Measurements from ENCODE around the gene TOMM5.
A peak's percentile ranks its signal among the peaks of the same experiment; 100 is the strongest.
"Not testable (repeated sequence)": the region's sequence is repeated elsewhere in the genome, so short reads cannot be mapped to it uniquely, and the experiment has no call there.

The TOMM5 gene

DNA sequence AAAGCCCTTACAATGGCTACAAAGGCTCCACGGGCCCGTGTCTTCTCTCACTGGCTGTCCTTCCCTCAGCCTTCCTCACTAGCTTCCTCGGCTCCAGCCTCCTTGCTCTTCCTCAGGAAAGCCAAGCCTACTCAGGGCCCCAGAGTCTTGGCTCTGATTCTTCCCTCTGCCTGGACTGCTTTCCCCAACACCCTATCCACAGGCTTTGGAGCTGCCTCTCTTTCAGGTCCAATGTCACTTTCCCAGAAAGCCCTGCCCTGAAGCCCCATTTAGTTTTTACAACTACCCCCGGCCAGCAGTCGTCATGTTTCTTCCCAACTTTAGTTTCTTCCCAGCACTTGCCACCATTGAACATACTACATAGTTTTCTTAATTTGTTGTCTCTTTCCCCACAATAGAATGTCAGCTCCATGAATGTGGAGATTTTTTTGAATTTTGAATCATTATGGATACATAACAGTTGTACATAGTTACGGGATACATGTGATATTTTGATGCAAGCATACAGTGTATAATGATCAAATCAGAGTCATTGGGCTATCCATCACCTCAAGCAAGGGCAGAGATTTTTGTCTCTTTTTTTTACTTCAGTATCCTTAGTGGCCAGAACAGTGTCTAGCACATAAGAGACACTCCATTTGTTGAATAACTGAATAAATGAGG lies 17.5 kb upstream of the TOMM5 start:
- DNase-seq, result no peak

DNA sequence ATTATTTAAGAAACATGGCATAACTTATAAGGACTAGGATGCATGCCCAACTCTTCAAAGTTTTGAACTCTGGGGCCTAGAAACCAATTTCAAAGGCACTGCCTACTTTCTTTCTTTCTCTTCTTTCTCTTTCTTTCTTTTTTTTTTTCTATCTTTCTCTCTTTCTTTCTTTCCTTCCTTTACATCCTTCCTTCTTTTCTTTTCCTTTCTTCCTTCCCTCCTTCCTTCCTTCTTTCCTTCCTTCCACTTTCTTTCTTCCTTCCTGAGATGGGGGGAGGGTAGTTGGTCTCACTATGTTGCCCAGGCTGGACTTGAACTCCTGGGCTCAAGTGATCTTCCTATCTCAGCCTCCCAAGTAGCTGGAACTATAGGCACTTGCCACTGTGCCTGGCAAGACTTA lies 15.9 kb upstream of the TOMM5 start:
- DNase-seq, result no peak

DNA sequence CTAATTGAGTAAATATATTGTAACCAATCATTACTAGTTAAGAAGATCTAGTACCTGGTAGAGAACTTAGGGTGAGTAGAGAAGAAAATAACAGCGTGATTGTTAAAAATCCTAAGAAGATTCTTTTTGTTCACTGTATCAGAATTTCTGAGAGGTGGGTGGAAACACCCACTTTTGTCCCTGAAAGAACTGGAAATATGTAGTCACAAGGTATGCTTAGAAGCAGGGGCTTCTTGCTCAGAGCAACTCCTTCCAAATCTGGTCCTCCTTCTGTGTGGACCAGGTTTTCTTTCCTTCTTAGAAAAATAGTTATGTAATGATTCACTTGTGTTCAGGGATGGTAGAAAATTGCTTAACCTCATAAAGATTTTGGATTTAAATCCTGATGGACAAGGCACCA lies 11.9 kb upstream of the TOMM5 start:
- no peak for DNase-seq

DNA sequence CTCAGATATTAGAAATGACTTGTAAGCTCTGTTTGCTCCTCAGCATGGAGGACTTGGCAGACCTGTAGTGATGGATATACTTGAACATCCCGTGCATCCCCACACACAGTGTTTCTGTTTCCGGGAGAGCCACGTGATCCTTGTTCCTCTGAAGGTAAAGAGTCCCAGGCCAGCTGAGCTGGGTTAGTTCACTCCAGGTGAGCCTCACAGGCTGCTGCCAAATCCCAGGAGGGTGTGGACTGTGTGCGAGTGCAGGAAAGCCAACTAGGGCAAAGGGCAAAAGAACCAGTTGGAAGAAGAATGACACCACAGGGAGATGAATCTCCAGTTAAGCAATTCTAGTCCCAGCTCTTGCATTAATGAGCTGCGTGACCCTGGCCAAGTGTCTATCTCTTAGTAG lies 10.4 kb upstream of the TOMM5 start:
- no peak for DNase-seq

DNA sequence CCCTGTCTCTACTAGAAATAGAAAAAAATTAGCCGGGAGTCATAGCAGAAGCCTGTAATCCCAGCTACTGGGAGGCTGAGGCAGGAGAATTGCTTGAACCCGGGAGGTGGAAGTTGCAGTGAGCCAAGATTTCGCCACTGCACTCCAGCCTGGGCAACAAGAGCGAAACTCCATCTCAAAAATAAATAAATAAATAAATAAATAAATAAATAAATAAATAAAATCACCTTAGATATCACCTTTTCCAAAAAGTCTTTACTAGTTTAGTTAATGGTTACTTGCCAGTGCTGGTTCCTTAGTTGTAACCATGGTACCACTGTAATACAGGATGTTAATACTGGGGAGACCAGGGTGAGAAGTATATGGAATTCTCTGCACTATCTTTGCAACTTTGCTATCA lies 9.7 kb upstream of the TOMM5 start:
- not testable (repeated sequence) for DNase-seq

DNA sequence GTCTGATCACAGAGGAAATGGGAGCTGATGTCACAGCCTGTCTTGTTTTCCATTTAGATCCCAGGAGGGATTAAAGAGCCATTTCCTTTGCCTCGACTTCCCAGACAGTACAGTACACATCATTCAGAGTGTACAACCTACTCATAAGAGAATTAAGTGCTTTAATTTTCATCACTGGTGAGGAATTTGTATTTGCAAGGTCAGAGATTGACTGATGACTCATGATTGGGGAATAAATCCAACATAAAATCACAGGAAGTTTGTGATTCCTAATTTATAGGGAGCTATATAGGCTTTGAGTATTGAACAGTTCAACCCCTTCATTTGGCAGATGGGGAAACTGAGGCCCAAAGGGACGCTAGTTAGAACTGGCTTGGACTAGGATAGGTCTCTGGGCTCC lies 4.1 kb upstream of the TOMM5 start:
- no peak for DNase-seq

DNA sequence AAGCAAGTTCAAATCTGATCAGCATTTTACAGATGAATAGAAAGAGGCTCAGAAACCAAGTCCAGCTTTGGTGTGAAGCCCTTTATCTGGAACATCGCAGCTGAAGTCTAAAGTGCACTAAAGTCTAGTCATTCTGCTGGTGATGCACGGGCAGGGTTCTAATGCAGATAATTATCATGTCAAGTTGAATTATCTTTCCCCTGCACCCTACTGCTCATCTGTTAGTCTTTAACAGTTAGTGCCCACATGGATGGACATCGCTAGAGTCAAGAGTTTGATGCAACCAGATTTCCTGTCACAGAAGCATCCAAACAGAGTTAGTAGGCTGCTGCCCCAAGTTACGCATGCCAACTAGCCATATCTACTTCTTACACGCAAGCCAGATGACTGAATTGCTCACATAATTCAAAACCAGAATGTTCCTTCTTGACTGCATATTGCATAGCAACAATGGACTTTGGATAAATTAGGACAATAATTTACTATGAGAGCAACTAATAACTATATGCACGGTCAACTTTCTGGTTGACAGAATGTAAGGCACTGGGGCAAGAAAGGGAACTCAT lies 1.6 kb upstream of the TOMM5 start:
- no peak for DNase-seq

- no peak for DNase-seq
Observed at GRCh38 chr9:37587521-37587920, 4.9 kb downstream of the TOMM5 start.

- no peak for DNase-seq
Observed at GRCh38 chr9:37583522-37584121, 8.8 kb downstream of the TOMM5 start.

DNA sequence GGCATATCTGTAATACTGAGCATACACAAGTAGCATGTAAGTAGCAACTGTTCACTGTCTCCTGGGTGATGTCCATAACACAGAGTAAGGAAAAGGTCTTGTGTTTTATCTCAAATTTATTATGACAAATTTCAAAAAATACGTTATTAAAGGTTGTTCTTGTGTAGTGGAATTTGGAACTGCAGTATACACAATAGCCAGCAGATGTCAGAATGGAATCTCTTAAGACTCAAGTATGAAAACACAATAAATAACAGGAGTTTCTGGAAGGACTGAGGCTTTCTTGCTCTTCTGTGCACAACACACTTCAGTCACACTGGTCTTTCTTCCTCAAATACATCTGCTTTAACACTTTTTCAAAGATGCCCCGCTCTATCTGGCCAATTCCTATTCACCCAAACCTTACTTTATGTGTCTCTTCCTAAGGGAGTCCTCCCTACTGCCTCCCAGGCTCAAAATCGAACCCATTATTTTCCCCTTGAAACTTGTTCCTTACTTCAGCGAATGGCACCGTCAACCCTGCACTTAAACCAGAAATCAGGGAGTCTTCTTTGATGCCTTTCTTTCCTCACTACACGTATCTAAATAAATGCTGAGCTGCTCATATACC lies 9.7 kb downstream of the TOMM5 start:
- peak; percentile 44 for DNase-seq

DNA sequence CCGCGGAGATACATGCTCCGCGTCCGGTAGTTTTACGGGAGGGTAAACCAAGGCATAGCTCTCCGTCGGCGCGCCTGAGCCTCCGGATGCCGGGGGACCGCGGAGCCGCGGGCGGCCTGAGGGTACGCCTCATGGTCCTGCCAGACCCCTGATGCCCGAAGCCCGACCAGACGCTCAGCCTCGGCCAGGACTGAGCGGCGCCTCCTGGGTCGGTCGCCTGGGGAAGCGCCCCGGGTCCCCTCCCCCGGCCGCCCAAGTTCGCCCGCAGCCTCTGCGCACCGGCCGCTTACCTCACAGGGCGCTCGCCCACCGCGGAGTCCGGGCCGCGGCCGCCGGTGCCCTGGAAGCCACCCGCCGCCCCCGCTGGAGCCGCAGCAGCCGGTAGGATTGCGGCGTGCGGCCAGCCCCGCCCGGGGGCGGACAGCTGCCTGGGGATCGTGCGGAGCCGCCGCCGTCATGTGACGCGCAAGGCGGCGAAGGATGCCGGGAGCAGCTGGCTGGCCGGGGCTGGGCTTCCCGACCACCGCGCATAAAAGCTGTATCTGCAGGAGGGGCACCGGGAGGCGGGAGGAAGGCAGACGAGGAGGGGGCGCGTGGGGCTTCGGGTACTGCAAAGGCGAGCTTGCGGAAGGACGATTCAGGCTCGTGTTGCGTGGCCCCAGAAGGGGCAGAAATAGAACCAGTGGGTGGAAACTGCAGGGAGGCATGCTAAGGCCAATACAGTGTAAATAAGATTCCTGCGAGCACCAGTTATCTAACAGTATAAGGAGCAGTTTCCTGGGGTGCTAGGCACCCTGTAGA lies 16.3 kb downstream of the TOMM5 start, which contains the start of gene FBXO10:
FBXO10 (minus strand) TSS at position 460 of the 801 bp plus-strand sequence. CDS start 34,612 bp downstream, outside the sequence.
- DNase-seq, result peak; percentile 10

DNA sequence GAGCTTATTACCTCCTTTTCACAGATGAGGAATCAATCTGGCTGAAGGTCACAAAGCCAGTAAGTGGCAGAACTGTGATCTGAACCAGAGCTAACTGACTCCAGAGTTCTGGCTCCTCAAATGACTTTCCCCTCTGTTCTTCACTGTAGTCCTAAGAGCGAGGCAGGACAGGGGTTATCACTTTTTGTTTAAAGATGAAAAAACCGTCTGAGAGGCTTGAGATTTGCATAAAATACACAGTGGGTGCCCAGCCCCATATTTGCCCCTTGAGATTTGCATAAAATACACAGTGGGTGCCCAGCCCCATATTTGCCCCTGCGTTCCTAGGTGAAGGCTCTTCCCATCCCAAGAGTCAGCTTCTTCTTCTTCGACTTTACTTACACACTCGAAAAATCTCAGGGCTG lies 16.9 kb downstream of the TOMM5 start:
- DNase-seq, result no peak

DNA sequence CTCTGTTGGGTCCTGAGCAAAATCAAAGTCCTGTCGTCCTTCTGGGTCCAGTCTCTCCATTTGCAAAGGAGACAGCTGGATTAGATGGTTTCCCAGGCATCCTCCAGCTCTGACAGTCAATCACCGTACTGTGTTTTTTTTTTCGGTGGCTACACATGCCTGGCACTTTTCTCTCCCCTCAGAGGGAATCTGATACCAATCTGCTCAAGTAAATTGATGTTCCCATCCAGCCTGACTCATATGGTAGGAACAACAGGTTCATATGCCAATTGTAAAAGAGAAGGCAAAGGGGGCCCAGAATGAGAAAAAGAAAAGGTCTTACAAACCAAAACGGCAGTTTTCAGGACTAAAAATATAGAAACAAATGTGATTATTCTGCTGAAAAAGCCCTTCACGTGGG lies 17.4 kb downstream of the TOMM5 start:
- no peak for DNase-seq

- no peak for DNase-seq
Observed at GRCh38 chr9:37574241-37574721, 18.1 kb downstream of the TOMM5 start.

- no peak for DNase-seq
Observed at GRCh38 chr9:37571282-37571681, 21.1 kb downstream of the TOMM5 start.

- no peak for DNase-seq
Observed at GRCh38 chr9:37566716-37567115, 25.7 kb downstream of the TOMM5 start.

DNA sequence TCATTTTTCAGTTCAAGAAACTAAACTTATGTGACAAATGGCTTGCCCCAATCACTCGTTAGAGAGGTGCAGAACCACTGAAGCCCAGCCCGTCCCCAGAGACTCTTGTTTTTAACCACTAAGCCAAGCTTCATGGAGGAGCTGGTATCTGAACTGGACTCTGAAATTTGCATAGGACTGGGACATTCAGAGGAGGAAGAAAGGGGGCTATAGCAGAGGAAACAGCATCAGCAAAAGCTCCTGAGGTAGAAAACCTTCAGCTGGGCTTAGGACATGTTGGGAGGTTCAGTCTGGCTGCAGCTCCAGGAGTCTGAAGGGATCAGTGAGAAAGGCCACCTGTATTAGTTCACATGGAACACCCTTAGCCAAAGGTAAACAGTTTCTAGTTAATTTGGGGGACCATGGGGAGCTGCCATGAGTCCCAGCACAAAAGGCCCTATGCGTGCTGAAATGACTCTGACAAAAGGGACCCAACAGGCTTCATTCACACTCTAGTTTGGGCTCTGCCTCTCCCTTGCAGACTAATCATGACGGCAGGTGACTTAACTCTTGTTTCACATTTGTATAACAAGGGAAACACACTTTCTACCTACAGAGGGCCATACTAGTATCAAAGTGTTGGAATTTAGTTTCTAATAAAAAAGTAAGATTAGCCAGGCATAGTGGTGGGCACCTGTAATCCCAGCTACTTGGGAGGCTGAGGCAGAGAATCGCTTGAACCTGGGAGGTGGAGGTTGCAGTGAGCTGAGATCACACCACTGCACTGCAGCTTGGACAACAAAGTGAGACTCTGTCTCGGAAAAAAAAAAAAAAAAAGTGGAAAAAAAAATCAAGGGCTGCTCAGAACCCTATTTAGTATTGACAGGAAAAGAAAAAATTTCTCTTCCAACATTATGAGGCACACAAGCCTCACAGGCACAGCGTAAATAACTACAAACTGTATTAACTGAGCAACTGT lies 26.5 kb downstream of the TOMM5 start:
- no peak for DNase-seq

DNA sequence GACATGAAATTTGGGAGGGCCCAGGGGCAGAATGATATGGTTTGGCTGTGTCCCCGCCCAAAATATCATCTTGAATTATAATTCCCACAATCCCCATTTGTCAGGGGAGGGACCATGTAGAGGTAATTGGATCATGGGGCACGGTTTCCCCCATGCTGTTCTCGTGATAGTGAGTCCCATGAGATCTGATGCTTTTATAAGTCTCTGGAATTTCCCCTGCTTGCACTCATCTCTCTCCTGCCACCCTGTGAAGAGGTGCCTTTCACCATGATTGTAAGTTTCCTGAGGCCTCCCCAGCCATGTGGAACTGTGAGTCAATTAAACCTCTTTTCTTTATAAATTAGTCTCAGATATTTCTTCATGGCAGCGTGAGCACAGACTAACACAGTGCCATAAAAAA lies 27.5 kb downstream of the TOMM5 start:
- DNase-seq, result no peak

GRCh38 chr9:37563806-37564513 lies 28.4 kb downstream of the TOMM5 start:
- DNase-seq, result no peak

GRCh38 chr9:37562826-37563225 lies 29.6 kb downstream of the TOMM5 start:
- DNase-seq, result no peak

GRCh38 chr9:37561682-37562081 lies 30.7 kb downstream of the TOMM5 start:
- no peak for DNase-seq
